HG02588 (cell line): ENCODE data around the gene GRB10.
"Not testable (repeated sequence)": the region's sequence is repeated elsewhere in the genome, so short reads cannot be mapped to it uniquely, and the experiment has no call there.

Source experiments
- ATAC-seq: cut with Tn5 transposase; IDR thresholded peaks from one replicate; pipeline ENCODE4 v1.9.1; 2021; ENCODE audit warnings: mild to moderate bottlenecking, moderate library complexity; ENCODE audit not compliant: unreplicated experiment

Gene GRB10

DNA sequence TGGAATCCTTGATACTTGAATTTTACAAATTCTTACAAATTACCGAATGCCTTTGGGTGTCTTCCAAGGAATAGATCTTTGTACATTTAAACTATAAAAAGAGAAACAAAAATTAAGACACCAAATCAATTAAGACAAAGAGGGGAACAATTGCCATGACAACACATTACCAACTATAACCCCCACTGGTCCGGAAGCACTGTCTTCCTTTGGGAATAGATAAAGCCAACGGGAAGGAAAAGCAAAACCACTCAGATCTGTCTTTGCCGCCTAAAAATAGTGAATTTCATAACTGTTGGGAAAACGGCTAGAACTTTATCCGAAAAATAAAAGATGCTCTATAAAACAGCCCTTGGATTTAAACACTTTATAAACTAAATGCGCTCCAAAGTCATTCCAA is 37.4 kb downstream of the GRB10 start:
- ATAC-seq = no peak

GRCh38 chr7:50743893-50744292 is 38.8 kb downstream of the GRB10 start:
- no peak for ATAC-seq

GRCh38 chr7:50743016-50743415 is 39.7 kb downstream of the GRB10 start:
- ATAC-seq = no peak

- ATAC-seq = no peak
Measured at GRCh38 chr7:50742401-50742800, 40.3 kb downstream of the GRB10 start.

GRCh38 chr7:50739744-50740435 is 42.8 kb downstream of the GRB10 start:
- no peak for ATAC-seq

DNA sequence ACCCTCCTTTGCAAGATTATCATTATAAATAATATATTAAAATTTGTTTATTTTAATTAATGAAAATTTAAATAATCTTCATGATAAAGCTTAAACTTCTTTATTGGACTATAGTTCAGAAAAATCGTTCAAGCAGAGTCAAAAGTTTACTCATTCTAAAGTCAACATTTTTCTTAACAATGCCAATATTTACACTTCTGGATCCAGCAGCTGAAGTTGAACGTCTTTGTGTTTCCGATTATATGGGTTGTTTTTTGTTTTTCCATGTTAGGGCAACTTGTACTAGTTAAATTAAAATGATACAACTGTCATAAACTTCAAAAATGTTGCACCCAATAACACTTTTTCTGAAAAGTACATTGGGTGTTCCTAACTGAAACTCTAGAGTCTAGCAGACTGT is 43.8 kb downstream of the GRB10 start:
- ATAC-seq = no peak

DNA sequence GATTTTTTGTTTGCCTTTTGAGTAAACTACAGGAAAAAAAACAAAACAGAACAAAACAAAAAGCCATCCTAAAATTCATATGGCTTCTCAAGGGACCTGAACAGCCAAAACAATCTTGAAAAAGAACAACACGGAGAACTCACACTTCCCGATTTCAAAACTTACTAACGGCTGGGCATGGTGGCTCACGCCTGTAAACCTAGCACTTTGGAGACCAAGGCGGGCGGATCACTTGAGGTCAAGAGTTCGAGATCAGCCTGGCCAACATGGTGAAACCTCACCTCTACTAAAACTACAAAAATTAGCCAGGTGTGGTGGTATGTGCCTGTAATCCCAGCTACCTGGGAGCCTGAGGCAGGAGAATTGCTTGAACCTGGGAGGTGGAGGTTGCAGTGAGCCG is 46.9 kb downstream of the GRB10 start:
- not testable (repeated sequence) for ATAC-seq

- ATAC-seq = no peak
Measured at GRCh38 chr7:50735333-50735732, 47.4 kb downstream of the GRB10 start.

DNA sequence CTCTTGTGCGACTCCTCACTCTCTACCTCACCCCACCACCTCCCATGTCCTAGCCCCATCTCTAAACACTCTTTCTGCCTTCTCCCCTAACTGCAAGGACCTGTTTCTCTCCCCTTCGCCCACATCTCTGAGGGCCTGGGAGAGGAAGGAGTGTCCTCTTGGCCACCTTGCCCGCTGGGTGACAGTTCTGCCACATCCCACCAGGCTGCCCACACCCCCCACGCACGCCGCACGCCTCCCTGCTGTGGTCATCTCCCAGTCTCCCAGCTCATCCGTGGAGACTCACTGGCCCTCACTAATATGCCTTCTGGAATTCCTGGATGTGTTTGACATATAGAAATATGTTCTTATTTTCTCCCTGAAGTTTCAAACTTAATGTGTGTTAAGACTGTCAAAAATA is 48.5 kb downstream of the GRB10 start:
- no peak for ATAC-seq

- no peak for ATAC-seq
Measured at GRCh38 chr7:50733552-50733951, 49.1 kb downstream of the GRB10 start.

GRCh38 chr7:50731703-50732582 is 50.8 kb downstream of the GRB10 start:
- ATAC-seq = no peak

DNA sequence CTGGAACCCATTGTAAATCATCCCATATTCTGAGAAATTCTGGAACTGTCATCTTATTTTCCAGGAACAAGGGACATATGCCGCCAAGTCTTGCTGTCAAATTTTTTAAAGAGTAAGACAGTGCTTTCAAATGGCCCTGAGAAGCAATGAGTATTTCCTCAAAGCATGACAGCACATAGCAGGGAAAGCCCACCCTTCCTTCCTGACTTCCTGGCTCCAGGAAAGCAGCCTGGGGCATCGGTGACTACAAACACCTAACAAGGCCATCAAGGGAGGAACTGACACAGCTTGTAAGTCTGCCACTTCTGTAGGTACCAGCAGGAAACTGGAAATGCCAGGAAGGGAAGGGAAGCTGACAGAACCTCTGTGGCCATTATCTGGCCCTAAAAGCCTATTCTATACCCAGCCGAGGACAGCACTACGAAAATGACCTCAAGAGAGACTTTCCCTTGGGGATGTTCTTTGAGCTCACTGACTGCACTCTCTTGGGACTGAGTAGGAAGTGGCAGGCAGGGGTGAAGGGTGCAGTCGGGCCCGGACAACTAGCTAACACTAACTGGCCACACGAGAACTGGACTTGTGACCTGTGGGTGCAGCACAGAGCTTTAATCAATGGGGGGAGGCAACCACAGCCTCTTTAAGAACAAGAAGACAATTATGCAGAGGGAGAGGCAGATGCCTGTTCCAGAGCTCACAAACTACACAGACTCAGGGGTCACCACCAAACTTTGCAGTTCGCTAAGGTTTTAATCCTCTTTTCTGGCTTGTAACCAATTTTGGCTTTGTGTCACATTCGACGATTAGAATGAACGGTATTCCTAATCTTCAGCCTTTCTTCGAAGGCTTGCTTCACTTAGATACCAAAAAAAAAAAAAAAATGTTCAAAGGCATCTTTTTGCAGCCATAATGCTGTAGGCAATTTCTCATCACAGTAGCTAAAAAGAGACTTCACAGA is 52.0 kb downstream of the GRB10 start:
- no peak for ATAC-seq

GRCh38 chr7:50729962-50730361 is 52.7 kb downstream of the GRB10 start:
- no peak for ATAC-seq

DNA sequence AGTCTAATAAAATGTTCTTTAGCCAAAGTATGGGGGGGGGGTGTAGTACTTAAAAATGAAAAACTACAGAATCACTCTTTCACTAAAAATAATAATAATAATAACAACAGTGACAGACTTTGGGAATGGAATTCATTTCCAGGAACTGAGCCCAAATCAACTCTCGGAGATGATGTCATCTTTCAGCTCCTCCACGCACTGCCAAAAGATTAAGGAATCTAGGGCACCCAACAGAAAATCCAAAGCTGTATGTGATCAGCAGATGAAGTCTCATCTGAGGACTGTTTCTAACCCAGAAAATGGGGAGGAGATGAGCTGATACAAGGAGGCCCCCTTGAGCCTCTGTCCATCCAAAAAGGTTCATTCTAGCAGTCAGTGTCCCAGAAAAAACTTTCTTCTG is 54.5 kb downstream of the GRB10 start:
- no peak for ATAC-seq

GRCh38 chr7:50727711-50728110 is 55.0 kb downstream of the GRB10 start:
- no peak for ATAC-seq

DNA sequence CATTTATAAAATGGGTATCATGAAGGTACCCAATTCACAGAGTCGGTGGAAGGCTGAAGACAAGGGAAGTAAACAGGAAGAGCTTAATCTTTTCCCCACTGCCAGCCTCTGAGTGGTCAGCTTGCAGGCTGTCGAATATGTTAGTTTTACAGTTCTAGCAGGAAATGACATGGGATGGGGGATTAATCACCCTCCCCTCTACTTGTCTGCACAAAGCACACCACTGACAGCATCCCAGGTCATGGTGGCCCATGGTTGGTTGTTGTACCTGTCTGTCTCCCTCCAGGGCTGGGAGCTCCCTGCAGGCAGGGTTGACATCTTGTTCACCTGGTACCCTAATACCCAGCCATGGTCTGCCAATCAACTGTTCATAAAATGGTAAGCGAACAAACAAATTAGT is 55.6 kb downstream of the GRB10 start:
- ATAC-seq = no peak

- ATAC-seq = no peak
Measured at GRCh38 chr7:50725774-50726173, 56.9 kb downstream of the GRB10 start.

GRCh38 chr7:50724526-50725520 is 57.9 kb downstream of the GRB10 start:
- ATAC-seq = no peak

DNA sequence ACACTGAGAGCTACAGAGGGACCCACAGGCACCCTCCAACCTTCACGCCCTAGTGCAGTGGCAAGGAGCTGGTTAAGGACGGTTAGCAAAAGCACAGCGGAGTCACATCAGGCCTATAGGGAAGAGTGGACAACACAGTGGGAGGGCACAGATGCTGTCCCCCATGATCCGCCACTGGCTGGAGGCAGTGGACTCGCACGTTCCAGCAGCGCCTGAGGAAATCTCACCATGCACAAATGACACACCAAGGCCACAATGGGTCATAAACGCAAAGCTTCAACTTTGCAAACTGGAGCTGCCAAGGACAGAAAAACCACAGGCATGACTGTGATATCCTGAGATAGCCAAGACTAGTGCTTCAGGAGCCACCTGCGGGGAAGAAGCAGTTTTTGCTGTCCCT is 58.8 kb downstream of the GRB10 start:
- ATAC-seq = no peak

GRCh38 chr7:50723173-50723572 is 59.5 kb downstream of the GRB10 start:
- ATAC-seq = no peak
